ENCODE data around the gene SEC14L3.

GRCh38 chr22:30434843-30435242 is 37.0 kb downstream of the SEC14L3 start:
- TF ChIP-seq ELF4 (IDR thresholded peaks at IDR 0.05): no peak
- TF ChIP-seq TARDBP (IDR thresholded peaks at IDR 0.05): no peak
- TF ChIP-seq NFRKB (IDR thresholded peaks at IDR 0.05): no peak
- no peak for TF ChIP-seq CTBP1 (IDR thresholded peaks at IDR 0.05; ENCODE audit: borderline replicate concordance)
- TF ChIP-seq, protein P1, sequence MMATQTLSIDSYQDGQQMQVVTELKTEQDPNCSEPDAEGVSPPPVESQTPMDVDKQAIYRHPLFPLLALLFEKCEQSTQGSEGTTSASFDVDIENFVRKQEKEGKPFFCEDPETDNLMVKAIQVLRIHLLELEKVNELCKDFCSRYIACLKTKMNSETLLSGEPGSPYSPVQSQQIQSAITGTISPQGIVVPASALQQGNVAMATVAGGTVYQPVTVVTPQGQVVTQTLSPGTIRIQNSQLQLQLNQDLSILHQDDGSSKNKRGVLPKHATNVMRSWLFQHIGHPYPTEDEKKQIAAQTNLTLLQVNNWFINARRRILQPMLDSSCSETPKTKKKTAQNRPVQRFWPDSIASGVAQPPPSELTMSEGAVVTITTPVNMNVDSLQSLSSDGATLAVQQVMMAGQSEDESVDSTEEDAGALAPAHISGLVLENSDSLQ (IDR thresholded peaks at IDR 0.05): no peak
- no peak for TF ChIP-seq FOXM1 (IDR thresholded peaks at IDR 0.05; ENCODE audit: borderline replicate concordance)
- no peak for TF ChIP-seq FOXA1 (IDR thresholded peaks at IDR 0.05)
- TF ChIP-seq BHLHE40 (IDR thresholded peaks at IDR 0.05; ENCODE audit: borderline replicate concordance): no peak
- TF ChIP-seq SUZ12 (IDR thresholded peaks at IDR 0.05): no peak
- no peak for TF ChIP-seq SP1 (IDR thresholded peaks at IDR 0.05)
- TF ChIP-seq ZNF384 (IDR thresholded peaks at IDR 0.05): no peak
- no peak for TF ChIP-seq LEF1 (IDR thresholded peaks at IDR 0.05; ENCODE audit: borderline replicate concordance)
- TF ChIP-seq FOXK2 (IDR thresholded peaks at IDR 0.05): no peak
- no peak for TF ChIP-seq HDGF (IDR thresholded peaks at IDR 0.05; ENCODE audit: borderline replicate concordance)
